GM15510 (cell line): ENCODE data around the gene SELENOP.

Experiments
- POLR2A ChIP-seq: IDR thresholded peaks from 3 replicates; pipeline ENCODE4 v1.6.1; 2011; ENCODE audit warnings: borderline replicate concordance; ENCODE audit not compliant: insufficient read length; ENCODE audit errors: extremely low read depth

Gene SELENOP

DNA sequence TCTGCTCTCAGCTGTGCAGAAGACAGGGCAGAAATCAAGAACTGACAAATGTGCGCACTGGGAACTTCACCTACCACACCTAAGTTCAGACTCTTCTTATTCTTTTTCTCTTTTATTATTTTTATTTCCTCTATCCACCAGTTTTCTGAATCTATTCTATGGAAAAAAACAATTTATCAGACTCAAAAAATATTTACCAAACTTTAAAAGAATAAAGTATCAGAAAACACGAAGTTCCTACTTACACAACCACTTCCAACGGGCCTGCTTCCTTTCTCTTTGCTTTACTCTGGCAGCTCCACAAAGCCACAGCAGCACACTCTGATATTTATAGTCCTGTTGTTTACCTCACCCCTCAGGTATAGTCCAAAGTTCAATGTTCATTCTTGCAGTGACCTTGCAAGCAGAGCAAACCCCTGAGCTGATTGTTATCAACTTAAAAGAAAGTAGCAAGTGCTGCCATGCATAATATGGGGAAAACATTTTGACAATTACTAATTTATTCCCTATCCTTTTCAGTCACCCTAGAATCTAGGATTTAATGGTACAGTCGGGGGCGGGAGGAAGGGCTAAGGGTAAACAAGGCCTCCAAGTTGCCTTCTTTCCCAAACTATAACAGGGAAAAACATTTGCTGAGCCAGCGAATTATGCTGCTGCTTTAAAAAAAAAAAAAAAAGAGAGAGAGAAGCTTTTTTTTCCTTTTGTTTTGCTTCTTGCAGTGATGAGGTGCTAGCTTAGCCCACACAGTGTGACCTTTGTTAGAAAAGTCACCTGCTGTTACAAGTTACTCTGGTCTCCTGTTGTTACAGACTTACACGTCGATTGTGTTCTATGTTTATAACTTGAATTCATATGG, at the start of gene SELENOP:
Gene SELENOP (minus strand): TSS at position 302 of the 856 bp plus-strand sequence. CDS start 3,539 bp downstream, outside the sequence.
- TF ChIP-seq POLR2A, result no peak

- no peak for TF ChIP-seq POLR2A
Observed at GRCh38 chr5:42858687-42859086, 47.0 kb upstream of the SELENOP start.

DNA sequence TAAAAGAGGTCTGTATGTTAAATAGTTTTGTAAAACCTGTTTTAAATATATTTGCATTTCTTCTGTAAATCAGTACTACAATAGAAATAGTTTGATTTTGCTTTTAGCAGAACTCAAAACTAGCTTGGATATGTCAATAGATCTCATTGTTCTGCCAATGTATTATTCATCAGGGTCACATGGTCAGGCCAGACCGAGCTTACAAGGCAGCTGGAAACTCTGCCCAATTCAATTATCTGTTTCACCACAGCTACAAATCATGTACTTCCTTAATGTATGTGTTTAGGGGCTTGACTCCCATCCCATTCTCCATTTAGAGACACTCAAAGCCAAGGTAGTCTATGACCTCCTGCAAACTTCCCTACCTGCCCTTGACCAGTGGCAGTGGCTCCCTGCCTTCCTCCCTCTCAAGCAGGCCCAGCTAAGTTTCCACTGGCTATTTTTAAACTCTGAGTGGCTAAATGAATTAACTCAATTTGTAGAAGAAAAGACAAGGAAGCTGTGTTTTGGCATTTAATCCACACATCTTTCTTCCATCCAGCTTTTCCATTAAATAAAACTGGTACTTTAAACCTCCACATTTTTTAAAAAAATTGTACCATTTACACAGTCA, 46.4 kb upstream of the SELENOP start:
- TF ChIP-seq POLR2A, result no peak

GRCh38 chr5:42855811-42856210, 44.1 kb upstream of the SELENOP start:
- TF ChIP-seq POLR2A, result no peak

- no peak for TF ChIP-seq POLR2A
Observed at GRCh38 chr5:42855386-42855785, 43.7 kb upstream of the SELENOP start.

GRCh38 chr5:42854795-42855194, 43.1 kb upstream of the SELENOP start:
- no peak for TF ChIP-seq POLR2A

GRCh38 chr5:42852826-42853225, 41.1 kb upstream of the SELENOP start:
- TF ChIP-seq POLR2A, result no peak

DNA sequence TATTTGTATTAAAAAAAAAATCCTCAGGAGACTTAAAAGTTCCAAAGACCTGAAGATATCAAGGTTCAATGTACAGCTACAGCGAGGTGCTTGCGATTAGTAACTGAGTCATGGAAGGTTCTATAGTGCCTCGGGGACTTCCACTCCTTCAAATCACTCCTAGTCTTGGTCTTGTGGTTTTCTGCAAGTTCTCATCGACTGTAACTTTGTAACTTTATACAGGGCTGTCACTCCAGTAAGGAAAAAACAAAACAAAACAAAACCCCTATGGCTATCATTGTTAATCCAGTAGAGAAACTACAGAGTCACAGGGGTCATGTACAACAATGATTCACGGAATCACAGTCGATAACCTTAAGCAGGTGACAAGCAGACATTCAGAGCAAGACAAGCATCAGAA, 39.8 kb upstream of the SELENOP start:
- TF ChIP-seq POLR2A, result no peak

DNA sequence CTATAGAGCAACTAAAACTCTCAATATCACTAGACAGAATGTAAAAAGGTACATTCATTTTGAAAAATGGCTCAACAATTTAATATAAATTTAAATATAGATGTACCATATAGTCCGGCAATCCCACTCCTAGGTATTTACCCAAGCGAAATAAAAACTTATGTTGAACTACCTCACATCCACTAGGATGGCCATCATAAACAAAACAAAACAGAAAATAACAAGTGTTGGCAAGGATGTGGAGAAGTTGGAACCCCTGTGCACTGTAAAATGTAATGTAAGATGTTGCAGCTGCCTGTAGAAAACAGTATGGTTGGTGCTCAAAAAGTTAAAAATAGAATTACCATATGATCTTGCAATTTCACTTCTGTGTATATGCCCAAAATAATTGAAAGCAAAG, 36.9 kb upstream of the SELENOP start:
- no peak for TF ChIP-seq POLR2A

DNA sequence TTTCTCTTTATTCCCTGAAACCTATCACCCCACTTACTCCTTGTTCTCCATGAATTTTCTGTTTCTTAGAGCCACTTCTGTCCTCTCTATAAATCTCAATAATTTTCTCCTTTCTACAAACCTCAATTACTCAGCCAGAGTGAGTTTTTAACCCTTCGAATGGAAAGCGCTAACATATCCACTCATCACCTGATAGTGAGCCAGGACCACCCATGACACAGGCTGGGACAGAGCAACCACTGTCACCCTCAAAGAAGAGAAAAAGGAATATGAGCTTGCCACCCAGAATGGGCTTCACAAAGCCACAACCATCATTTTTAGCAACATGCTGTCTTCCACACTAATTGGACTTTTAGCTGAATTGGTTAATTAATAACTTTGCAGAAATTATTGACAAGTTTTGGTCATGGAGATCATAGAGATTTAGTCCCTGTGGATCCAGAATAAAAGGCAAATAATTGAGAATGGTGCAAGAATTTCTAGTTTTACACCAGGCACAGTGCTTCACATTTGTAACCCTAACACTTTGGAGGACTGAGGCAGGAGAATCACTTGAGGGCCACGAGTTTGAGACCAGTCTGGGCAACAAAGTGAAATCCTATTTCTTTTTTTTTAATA, 32.1 kb upstream of the SELENOP start:
- TF ChIP-seq POLR2A, result no peak

DNA sequence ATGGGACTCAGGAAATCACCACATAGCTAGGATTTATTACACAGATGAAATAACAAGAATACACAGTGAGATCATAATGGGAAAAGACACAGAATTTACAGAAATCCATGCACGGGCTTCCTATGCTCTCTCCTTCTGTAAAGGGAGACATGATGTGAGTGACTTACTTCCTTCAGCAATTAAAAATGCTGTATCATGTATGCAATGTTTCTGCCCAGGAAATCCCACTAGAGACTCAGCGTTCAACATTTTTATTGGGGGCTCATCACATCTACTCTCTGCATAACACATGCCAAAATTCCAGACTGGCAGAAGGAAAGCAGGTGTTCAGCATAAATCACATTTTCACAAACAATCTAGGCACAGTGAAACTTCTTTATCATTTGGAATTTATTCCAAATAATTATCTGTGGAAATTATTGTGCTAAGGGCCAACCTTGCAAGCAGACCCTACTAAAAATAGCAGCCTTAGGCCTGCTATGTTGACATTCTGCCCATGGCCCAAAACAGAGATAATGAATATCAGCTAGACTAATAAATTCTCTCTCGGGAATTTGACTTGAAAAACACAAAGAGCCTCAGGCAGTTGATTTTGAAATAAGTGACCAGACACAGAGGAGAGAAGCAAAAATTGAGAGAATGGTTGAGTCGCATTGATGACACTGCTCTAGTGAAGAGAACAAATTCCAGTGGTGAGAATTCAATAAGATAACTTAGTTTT, 31.4 kb upstream of the SELENOP start:
- TF ChIP-seq POLR2A, result no peak

GRCh38 chr5:42840842-42841567, 29.3 kb upstream of the SELENOP start:
- TF ChIP-seq POLR2A, result no peak

- no peak for TF ChIP-seq POLR2A
Observed at GRCh38 chr5:42840269-42840668, 28.6 kb upstream of the SELENOP start.

DNA sequence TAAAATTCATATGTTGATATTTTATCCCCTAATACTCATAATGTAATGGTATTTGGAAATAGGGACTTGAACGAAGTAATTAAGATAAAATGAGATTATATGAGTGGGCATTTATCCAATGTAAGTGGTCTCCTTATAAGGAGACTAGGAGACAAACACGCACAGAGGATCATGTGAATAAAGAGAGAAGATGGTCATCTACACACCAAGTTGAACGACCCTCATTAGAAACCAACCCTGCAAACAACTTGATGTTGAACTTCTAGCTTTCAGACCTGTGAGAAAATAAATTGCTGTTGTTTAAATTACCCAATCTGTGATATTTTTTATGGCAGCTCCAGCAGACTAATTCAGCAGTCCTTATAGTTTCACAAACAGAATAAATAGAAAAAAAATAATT, 27.5 kb upstream of the SELENOP start:
- TF ChIP-seq POLR2A, result no peak
